ENCODE measurements around the gene LMTK3.

LMTK3 gene

DNA sequence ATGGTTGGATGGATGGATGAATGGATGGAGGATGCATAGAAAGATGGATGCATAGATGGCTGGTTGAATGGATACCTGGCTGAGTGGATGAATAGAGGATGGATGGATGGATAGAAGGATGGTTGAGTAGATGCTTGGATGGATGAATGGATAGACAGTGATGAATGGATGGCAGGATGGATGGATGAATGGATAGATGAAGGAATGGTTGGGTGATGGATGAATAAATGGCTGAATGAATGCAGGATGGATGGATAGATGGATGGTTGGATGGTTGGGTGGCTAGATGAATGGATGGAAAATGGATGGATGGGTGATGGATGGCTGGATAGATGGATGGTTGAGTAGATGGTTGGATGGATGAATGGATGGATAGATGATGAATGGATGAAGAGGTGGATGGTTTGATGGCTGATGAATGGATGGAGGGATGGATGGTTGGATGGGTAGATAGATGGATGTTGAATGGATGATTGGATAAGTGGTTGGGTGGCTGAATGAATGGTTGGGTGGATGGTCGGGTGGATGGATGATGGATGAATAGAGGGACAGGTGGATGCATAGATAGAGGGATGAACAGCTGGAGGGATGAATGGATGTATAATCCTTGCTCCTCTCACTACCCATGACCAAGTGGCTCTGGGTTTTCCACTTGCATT lies 36.7 kb upstream of the LMTK3 start:
- Histone ChIP-seq H3K27ac (ENCODE audit: insufficient read depth in 1 of 2, low read depth in 1 of 2, low read length in 2 of 2, poor library complexity in 1 of 2, severe bottlenecking in 2 of 2) (no peak overlapping the region), H3K36me3 (ENCODE audit: control insufficient read depth in 4 of 4, insufficient read depth in 4 of 4, low read length in 3 of 4) (no peaks in the 10 kb centered on the region), H3K4me3 (ENCODE audit: control insufficient read depth in 1 of 7, extremely low read depth in 1 of 7, insufficient read depth in 4 of 7, low read depth in 2 of 7, low read length in 6 of 7) (no peak overlapping the region), H3K9me3 (ENCODE audit: control extremely low read depth in 1 of 5, control insufficient read depth in 4 of 5, insufficient read depth in 2 of 5, low read depth in 1 of 5, low read length in 4 of 5) (no peaks in the 10 kb centered on the region), H3K4me1 (ENCODE audit: control extremely low read depth in 1 of 4, control insufficient read depth in 4 of 4, insufficient read depth in 4 of 4, low read length in 3 of 4) (peaks cover 0 to 6% (median 3%) of the 10 kb centered on the region in 4 experiments), H3K27me3 (replicated peaks in 2 of 5; ENCODE audit: control insufficient read depth in 4 of 5, insufficient read depth in 5 of 5, low read length in 4 of 5) (no peaks in the 10 kb centered on the region)
- no peak for DNase-seq
- ChIA-PET CTCF (no interaction called here), POLR2A (no interaction called here)
- 100% methylated on average over 1 of the region's 1 CpG for WGBS (ENCODE audit: insufficient coverage)

DNA sequence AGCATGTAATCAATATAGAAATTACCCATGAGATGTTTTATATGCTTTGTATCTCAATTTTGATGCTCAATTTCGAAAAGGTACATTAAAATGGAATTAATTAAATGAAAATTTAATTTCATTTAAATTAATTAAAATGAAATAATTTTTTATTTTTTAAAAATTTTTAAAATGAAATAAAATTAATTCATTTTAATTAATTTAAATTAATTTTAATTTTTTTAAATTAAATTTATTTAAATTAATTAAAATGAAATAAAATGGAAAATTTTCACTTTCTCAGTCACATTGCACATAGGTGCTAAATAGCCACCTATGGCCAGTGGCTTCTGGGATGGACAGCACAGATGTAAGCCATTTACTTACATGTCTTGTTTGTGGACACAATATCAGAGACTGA lies 36.1 kb upstream of the LMTK3 start:
- DNase-seq = no peak
- Histone ChIP-seq H3K36me3 (ENCODE audit: control insufficient read depth in 4 of 4, insufficient read depth in 4 of 4, low read length in 3 of 4) (no peaks in the 10 kb centered on the region), H3K4me3 (ENCODE audit: control insufficient read depth in 1 of 7, extremely low read depth in 1 of 7, insufficient read depth in 4 of 7, low read depth in 2 of 7, low read length in 6 of 7) (no peak overlapping the region), H3K27me3 (replicated peaks in 2 of 5; ENCODE audit: control insufficient read depth in 4 of 5, insufficient read depth in 5 of 5, low read length in 4 of 5) (no peaks in the 10 kb centered on the region), H3K4me1 (ENCODE audit: control extremely low read depth in 1 of 4, control insufficient read depth in 4 of 4, insufficient read depth in 4 of 4, low read length in 3 of 4) (peaks cover 0 to 12% (median 8%) of the 10 kb centered on the region in 4 experiments), H3K9me3 (ENCODE audit: control extremely low read depth in 1 of 5, control insufficient read depth in 4 of 5, insufficient read depth in 2 of 5, low read depth in 1 of 5, low read length in 4 of 5) (no peaks in the 10 kb centered on the region), H3K27ac (ENCODE audit: insufficient read depth in 1 of 2, low read depth in 1 of 2, low read length in 2 of 2, poor library complexity in 1 of 2, severe bottlenecking in 2 of 2) (no peak overlapping the region)
- POLR2A ChIA-PET = no interaction called here
- no CpG with 5 or more reads among the region's 1 CpG for WGBS (ENCODE audit: insufficient coverage)
- CTCF ChIA-PET = no interaction called here

DNA sequence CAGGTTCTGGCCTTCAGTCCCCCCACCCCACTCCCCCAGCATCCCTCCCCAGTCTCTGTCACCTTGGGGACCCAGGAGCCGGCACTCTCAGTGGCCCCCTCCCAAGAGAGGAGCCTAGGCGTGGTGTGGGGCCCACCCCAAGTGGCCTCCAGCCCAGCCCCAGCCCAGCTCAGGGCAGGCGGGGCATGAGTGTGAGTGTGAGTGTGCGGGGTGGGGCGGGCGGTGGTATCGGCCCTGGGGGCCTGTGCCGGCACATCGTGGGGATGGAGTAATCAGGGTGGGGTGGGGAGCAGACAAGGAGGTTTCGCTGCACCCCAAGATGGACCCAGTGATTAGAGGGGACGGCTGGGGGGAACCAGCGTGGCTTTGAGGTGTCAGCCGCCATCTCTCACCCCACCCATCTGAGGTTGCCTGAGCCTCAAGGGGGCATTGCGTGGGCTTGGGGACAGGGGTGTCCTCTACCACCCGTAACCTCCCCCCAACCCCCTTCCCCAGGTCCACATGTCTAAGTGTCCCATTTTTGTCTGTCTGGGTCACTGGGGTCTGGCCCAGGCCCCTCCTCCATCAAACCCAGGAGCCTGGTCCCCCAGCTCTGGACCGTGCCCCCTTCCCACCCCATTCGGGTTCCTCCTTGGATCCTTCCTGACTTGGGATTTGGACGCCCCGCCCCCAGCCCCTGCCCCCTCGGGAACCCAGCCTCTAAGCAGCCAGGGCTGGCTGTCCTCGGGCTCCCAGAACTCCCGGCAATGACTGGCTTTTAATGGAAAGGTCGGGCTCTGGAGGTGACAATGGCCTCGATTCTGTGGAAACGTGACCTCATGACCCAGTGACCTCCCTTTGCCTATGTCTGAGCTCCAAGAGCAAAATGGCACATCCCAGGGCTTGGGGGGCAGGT lies 33.5 kb upstream of the LMTK3 start:
- CTCF ChIA-PET = interaction anchor here (0.5 to 0.9 kb wide), 2 partner anchors 31 to 58 kb away, joined by 3 to 4 read pairs; no protein-coding TSS in a partner anchor
- no peak overlapping the region for H3K4me3 ChIP-seq (ENCODE audit: control insufficient read depth in 1 of 7, extremely low read depth in 1 of 7, insufficient read depth in 4 of 7, low read depth in 2 of 7, low read length in 6 of 7)
- no peaks in the 10 kb centered on the region for H3K27me3 ChIP-seq (replicated peaks in 2 of 5; ENCODE audit: control insufficient read depth in 4 of 5, insufficient read depth in 5 of 5, low read length in 4 of 5)
- POLR2A ChIA-PET = interaction anchor here (0.5 to 0.6 kb wide), 2 partner anchors 118 to 165 kb away, joined by 3 to 4 read pairs; no protein-coding TSS in a partner anchor
- WGBS (ENCODE audit: insufficient coverage) = 84% methylated on average over 15 of the region's 25 CpGs
- no peaks in the 10 kb centered on the region for H3K9me3 ChIP-seq (ENCODE audit: control extremely low read depth in 1 of 5, control insufficient read depth in 4 of 5, insufficient read depth in 2 of 5, low read depth in 1 of 5, low read length in 4 of 5)
- no peak for DNase-seq
- H3K4me1 ChIP-seq (ENCODE audit: control extremely low read depth in 1 of 4, control insufficient read depth in 4 of 4, insufficient read depth in 4 of 4, low read length in 3 of 4) = peaks cover 0 to 12% (median 8%) of the 10 kb centered on the region in 4 experiments
- no peaks in the 10 kb centered on the region for H3K36me3 ChIP-seq (ENCODE audit: control insufficient read depth in 4 of 4, insufficient read depth in 4 of 4, low read length in 3 of 4)
- H3K27ac ChIP-seq (ENCODE audit: insufficient read depth in 1 of 2, low read depth in 1 of 2, low read length in 2 of 2, poor library complexity in 1 of 2, severe bottlenecking in 2 of 2) = no peak overlapping the region

DNA sequence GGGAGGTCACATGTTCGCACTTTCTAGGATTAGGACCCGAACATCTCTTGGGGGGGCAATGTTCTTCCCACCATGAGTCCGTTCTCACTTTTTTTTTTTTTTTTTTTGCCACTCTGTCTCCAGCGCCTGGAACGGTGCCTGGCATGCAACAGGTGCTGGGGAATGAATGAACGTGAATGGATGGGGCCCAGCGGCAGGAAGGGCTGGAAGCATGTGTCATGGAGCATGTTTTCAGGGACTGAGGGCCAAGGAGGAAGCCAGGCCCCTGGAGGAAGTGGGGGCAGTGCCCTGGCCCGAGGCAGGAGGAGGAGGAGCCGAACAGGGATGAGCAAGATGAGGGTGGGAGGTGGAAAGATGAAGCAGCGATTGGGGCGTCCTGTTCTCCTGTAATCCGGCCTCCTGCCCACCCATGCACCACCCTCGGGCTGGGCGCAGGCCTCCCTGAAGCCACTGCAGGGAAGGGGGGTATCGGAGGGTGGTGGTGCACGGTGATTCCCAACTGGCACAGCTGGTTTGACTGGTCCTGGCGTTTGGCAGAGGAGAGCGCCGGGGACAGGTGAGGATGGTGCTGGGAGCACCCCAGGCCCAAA lies 31.6 kb upstream of the LMTK3 start:
- Histone ChIP-seq H3K9me3 (ENCODE audit: control extremely low read depth in 1 of 5, control insufficient read depth in 4 of 5, insufficient read depth in 2 of 5, low read depth in 1 of 5, low read length in 4 of 5) (no peaks in the 10 kb centered on the region), H3K36me3 (ENCODE audit: control insufficient read depth in 4 of 4, insufficient read depth in 4 of 4, low read length in 3 of 4) (no peaks in the 10 kb centered on the region), H3K4me1 (ENCODE audit: control extremely low read depth in 1 of 4, control insufficient read depth in 4 of 4, insufficient read depth in 4 of 4, low read length in 3 of 4) (peaks cover 0 to 8% (median 7%) of the 10 kb centered on the region in 4 experiments), H3K27me3 (replicated peaks in 2 of 5; ENCODE audit: control insufficient read depth in 4 of 5, insufficient read depth in 5 of 5, low read length in 4 of 5) (no peaks in the 10 kb centered on the region), H3K4me3 (ENCODE audit: control insufficient read depth in 1 of 7, extremely low read depth in 1 of 7, insufficient read depth in 4 of 7, low read depth in 2 of 7, low read length in 6 of 7) (peak overlapping the region in 1 of 7 experiments; percentile 28), H3K27ac (ENCODE audit: insufficient read depth in 1 of 2, low read depth in 1 of 2, low read length in 2 of 2, poor library complexity in 1 of 2, severe bottlenecking in 2 of 2) (no peak overlapping the region)
- 48% methylated on average over 10 of the region's 19 CpGs for WGBS (ENCODE audit: insufficient coverage)
- DNase-seq = peak in 1 of 3 donors; percentile 7
- ChIA-PET POLR2A (no interaction called here), CTCF (interaction anchor here (1.4 kb wide), 1 partner anchor 31 kb away, joined by 3 read pairs; no protein-coding TSS in a partner anchor)

DNA sequence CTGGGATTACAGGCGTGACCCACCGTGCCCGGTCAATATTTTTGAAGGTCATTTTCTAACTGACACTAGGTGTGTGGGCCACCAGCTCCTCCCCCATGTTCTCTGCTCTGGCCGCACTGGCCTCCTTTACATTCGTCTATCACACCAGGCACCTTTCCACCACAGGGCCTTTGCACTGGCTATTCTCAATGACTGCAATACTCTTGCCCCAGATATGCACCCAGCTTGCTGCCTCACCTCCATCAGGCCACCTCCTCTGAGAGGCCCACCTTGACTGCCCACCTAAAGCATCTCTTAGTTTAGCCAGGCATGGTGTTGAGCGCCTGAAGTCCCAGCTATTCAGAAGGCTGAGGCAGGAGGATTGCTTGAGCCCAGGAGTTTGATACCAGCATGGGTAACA lies 30.2 kb upstream of the LMTK3 start:
- Histone ChIP-seq H3K27ac (ENCODE audit: insufficient read depth in 1 of 2, low read depth in 1 of 2, low read length in 2 of 2, poor library complexity in 1 of 2, severe bottlenecking in 2 of 2) (no peak overlapping the region), H3K9me3 (ENCODE audit: control extremely low read depth in 1 of 5, control insufficient read depth in 4 of 5, insufficient read depth in 2 of 5, low read depth in 1 of 5, low read length in 4 of 5) (no peaks in the 10 kb centered on the region), H3K27me3 (replicated peaks in 2 of 5; ENCODE audit: control insufficient read depth in 4 of 5, insufficient read depth in 5 of 5, low read length in 4 of 5) (no peaks in the 10 kb centered on the region), H3K4me3 (ENCODE audit: control insufficient read depth in 1 of 7, extremely low read depth in 1 of 7, insufficient read depth in 4 of 7, low read depth in 2 of 7, low read length in 6 of 7) (no peak overlapping the region), H3K4me1 (ENCODE audit: control extremely low read depth in 1 of 4, control insufficient read depth in 4 of 4, insufficient read depth in 4 of 4, low read length in 3 of 4) (peaks cover 0 to 8% (median 7%) of the 10 kb centered on the region in 4 experiments), H3K36me3 (ENCODE audit: control insufficient read depth in 4 of 4, insufficient read depth in 4 of 4, low read length in 3 of 4) (no peaks in the 10 kb centered on the region)
- WGBS (ENCODE audit: insufficient coverage) = 98% methylated on average over 6 of the region's 6 CpGs
- CTCF ChIA-PET = interaction anchor here (0.7 to 1.4 kb wide), 2 partner anchors 32 to 53 kb away, joined by 3 read pairs; no protein-coding TSS in a partner anchor
- no peak for DNase-seq
- POLR2A ChIA-PET = interaction anchor here (0.7 kb wide), 1 partner anchor 252 kb away, joined by 3 read pairs; no protein-coding TSS in a partner anchor

DNA sequence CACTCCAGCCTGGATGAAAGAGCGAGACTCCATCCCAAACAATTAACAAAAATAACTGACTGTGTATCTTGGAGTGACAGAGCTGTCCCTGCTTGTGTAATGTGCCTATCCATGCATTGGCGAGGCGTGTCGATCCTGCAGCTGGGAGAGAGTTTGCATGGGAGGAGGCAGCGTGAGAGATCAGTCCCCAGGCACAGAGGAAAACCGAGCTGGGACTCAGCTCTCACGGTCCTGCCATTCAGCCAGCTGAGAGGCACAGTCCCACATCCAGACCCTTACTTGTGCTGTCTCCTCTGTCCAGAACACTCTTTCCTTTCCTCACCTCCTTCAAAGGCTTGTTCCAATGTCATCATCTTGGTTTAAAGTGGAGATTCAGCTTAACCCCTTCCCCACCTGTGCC lies 28.5 kb upstream of the LMTK3 start:
- ChIA-PET POLR2A (no interaction called here), CTCF (interaction anchor here (1.1 to 2.7 kb wide), 3 partner anchors 34 to 110 kb away, joined by 3 to 7 read pairs (median 3); no protein-coding TSS in a partner anchor)
- H3K4me1 ChIP-seq (ENCODE audit: control extremely low read depth in 1 of 4, control insufficient read depth in 4 of 4, insufficient read depth in 4 of 4, low read length in 3 of 4) = peaks cover 0 to 8% (median 7%) of the 10 kb centered on the region in 4 experiments
- H3K4me3 ChIP-seq (ENCODE audit: control insufficient read depth in 1 of 7, extremely low read depth in 1 of 7, insufficient read depth in 4 of 7, low read depth in 2 of 7, low read length in 6 of 7) = no peak overlapping the region
- H3K27me3 ChIP-seq (replicated peaks in 2 of 5; ENCODE audit: control insufficient read depth in 4 of 5, insufficient read depth in 5 of 5, low read length in 4 of 5) = no peaks in the 10 kb centered on the region
- H3K27ac ChIP-seq (ENCODE audit: insufficient read depth in 1 of 2, low read depth in 1 of 2, low read length in 2 of 2, poor library complexity in 1 of 2, severe bottlenecking in 2 of 2) = no peak overlapping the region
- 100% methylated on average over 5 of the region's 7 CpGs for WGBS (ENCODE audit: insufficient coverage)
- DNase-seq = no peak
- H3K9me3 ChIP-seq (ENCODE audit: control extremely low read depth in 1 of 5, control insufficient read depth in 4 of 5, insufficient read depth in 2 of 5, low read depth in 1 of 5, low read length in 4 of 5) = no peaks in the 10 kb centered on the region
- H3K36me3 ChIP-seq (ENCODE audit: control insufficient read depth in 4 of 4, insufficient read depth in 4 of 4, low read length in 3 of 4) = no peaks in the 10 kb centered on the region
